ENCODE results near the gene NUP210L. TPM values are rescaled to one million over a fixed set of nuclear protein-coding genes. Genes with fewer than 3 reads are reported as not detected.

NUP210L gene
- polyA plus RNA-seq, result under 1 TPM in 1 of 2 donors, not detected in 1; 0.02 TPM

DNA sequence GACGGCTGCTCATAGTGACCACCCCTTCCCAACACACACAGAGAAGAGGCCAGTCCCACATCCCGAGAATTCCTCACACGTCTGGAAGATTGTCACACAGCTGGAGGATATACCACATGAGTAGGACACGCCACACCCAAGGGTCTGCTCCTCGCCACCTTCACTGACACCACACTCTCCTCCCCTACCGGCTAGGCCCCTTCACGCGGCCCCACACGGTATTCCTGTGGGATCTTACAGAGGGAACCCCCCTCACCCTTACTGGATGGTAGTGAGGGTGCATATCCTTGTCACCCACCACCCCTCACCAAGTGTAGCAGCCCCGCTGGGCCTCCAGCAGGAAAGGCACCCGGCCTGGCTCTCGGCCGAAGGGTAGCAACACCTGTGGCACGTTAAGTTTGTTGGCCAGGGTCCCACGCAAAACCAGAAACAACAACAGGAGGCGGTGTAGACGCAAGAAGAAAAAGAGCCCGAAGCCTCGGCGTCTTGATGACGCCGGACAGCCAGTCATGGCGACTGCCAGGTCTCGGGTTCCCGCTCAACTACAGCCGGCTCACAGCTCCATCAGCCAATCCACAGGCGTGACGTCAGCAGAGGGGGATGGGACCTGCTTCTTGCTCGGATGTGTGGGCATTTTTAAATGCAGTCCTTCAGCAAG lies at the start of gene NUP210L:
TSS of gene NUP210L (minus strand) at position 540 of the 658 bp plus-strand sequence.
- Histone ChIP-seq H3K27ac (ENCODE audit: low read depth in 2 of 2, low read length in 1 of 2) (peak within 1 kb of the TSS; percentile 2 to 62), H3K36me3 (ENCODE audit: control insufficient read depth in 2 of 2, insufficient read depth in 2 of 2, low read length in 1 of 2) (peaks cover 3 to 5% of the 10 kb centered on the region in 2 donors), H3K9me3 (ENCODE audit: control insufficient read depth in 2 of 2, insufficient read depth in 1 of 2, low read depth in 1 of 2, low read length in 1 of 2) (no peaks in the 10 kb centered on the region), H3K4me1 (ENCODE audit: control insufficient read depth in 2 of 2, insufficient read depth in 2 of 2, low read length in 1 of 2) (no peaks in the 10 kb centered on the region), H3K4me3 (ENCODE audit: low read depth in 1 of 2, low read length in 2 of 2) (no peak within 1 kb of the TSS), H3K27me3 (ENCODE audit: control insufficient read depth in 1 of 2, insufficient read depth in 2 of 2, low read length in 2 of 2) (no peaks in the 10 kb centered on the region)
- WGBS, 2 donors, result 80 to 86% methylated on average over 29 of the region's 29 CpGs

DNA sequence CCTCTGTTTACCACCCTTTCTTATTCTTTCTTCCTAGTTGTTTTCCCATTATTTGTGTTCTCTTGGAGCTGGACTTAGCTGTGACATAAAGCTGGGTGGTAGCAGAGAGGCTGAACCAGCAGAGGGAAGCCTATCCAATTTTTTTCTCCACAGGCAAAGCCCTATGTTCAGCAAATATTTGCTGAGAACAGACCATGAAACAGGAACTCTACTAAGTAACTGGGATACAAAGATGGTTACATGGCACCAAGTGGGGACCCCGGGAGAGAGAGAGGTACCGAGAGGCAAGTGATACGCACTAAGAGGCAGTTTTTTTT lies 44.6 kb upstream of the NUP210L start:
- H3K4me3 ChIP-seq (ENCODE audit: low read depth in 1 of 2, low read length in 2 of 2), result no peak overlapping the region
- no peaks in the 10 kb centered on the region for H3K27me3 ChIP-seq (ENCODE audit: control insufficient read depth in 1 of 2, insufficient read depth in 2 of 2, low read length in 2 of 2)
- no peak overlapping the region for H3K27ac ChIP-seq (ENCODE audit: low read depth in 2 of 2, low read length in 1 of 2)
- no peaks in the 10 kb centered on the region for H3K36me3 ChIP-seq (ENCODE audit: control insufficient read depth in 2 of 2, insufficient read depth in 2 of 2, low read length in 1 of 2)
- no peaks in the 10 kb centered on the region for H3K4me1 ChIP-seq (ENCODE audit: control insufficient read depth in 2 of 2, insufficient read depth in 2 of 2, low read length in 1 of 2)
- 86 to 91% methylated on average over 3 of the region's 3 CpGs for WGBS, 2 donors
- no peaks in the 10 kb centered on the region for H3K9me3 ChIP-seq (ENCODE audit: control insufficient read depth in 2 of 2, insufficient read depth in 1 of 2, low read depth in 1 of 2, low read length in 1 of 2)

DNA sequence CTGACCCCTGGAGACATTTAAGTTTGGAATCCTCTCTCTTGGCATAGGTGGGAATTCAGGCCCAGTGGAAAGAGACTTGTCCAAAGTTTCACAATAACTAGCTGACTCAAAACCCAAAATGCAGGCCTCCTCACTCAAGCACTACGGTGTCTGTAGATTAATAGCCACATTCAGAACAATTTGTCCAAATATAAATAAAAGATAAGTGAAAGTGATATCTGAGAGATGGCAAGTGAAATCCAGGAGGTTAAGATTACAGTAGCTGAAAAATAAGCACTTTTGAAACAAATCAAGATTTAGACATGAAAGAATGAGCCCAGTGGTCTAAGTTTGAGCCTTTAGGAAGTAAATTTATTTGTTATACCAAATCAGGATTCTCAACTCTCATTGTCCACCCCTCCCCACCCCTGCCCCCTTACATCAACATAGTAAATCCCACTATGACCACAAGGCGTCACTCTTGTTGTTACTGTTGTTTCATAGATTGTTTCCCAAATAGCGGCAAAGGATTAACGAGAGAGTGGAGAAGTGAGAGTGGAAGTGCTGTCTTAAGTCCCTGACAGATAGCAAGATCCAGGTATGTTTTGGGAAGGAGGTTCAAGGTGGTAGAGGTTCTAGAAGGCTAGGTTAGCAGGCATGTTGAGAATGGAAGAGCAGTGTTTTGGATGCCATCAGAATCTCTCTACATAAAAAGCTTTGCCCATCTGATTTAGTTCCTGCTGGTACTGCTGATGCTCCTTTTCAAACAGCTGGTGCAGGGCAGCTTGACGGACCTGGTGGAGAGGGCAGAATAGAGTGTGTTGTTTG lies 44.1 kb upstream of the NUP210L start:
- Histone ChIP-seq H3K27me3 (ENCODE audit: control insufficient read depth in 1 of 2, insufficient read depth in 2 of 2, low read length in 2 of 2) (no peaks in the 10 kb centered on the region), H3K36me3 (ENCODE audit: control insufficient read depth in 2 of 2, insufficient read depth in 2 of 2, low read length in 1 of 2) (no peaks in the 10 kb centered on the region), H3K4me3 (ENCODE audit: low read depth in 1 of 2, low read length in 2 of 2) (no peak overlapping the region), H3K9me3 (ENCODE audit: control insufficient read depth in 2 of 2, insufficient read depth in 1 of 2, low read depth in 1 of 2, low read length in 1 of 2) (no peaks in the 10 kb centered on the region), H3K27ac (ENCODE audit: low read depth in 2 of 2, low read length in 1 of 2) (no peak overlapping the region), H3K4me1 (ENCODE audit: control insufficient read depth in 2 of 2, insufficient read depth in 2 of 2, low read length in 1 of 2) (no peaks in the 10 kb centered on the region)
- WGBS, 2 donors, result 4 to 8% methylated on average over 5 of the region's 5 CpGs

DNA sequence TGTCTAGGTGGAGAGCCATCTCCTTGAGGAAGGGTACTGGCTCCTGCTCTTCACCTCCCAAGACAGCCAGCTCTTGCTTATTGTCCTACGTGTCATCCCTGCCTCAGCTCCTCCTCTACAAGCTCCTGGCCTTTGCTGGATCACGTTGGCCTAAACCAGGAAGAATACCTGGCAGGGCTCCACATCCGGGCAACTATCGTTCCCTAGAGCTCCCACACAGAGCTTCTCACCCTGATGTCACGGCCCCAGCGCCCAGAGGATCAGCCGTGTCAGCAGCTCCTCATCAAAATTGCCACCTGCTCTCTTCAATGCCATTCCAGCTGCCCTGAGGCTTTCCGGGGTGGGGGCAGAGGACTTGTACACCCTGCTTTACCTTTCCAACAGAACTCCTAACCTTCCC lies 38.9 kb upstream of the NUP210L start:
- Histone ChIP-seq H3K9me3 (ENCODE audit: control insufficient read depth in 2 of 2, insufficient read depth in 1 of 2, low read depth in 1 of 2, low read length in 1 of 2) (no peaks in the 10 kb centered on the region), H3K4me3 (ENCODE audit: low read depth in 1 of 2, low read length in 2 of 2) (no peak overlapping the region), H3K4me1 (ENCODE audit: control insufficient read depth in 2 of 2, insufficient read depth in 2 of 2, low read length in 1 of 2) (no peaks in the 10 kb centered on the region), H3K27me3 (ENCODE audit: control insufficient read depth in 1 of 2, insufficient read depth in 2 of 2, low read length in 2 of 2) (no peaks in the 10 kb centered on the region), H3K36me3 (ENCODE audit: control insufficient read depth in 2 of 2, insufficient read depth in 2 of 2, low read length in 1 of 2) (no peaks in the 10 kb centered on the region), H3K27ac (ENCODE audit: low read depth in 2 of 2, low read length in 1 of 2) (no peak overlapping the region)
- WGBS, 2 donors, result 45 to 48% methylated on average over 8 of the region's 8 CpGs

- Histone ChIP-seq H3K9me3 (ENCODE audit: control insufficient read depth in 2 of 2, insufficient read depth in 1 of 2, low read depth in 1 of 2, low read length in 1 of 2) (no peaks in the 10 kb centered on the region), H3K27ac (ENCODE audit: low read depth in 2 of 2, low read length in 1 of 2) (no peak overlapping the region), H3K4me3 (ENCODE audit: low read depth in 1 of 2, low read length in 2 of 2) (no peak overlapping the region), H3K36me3 (ENCODE audit: control insufficient read depth in 2 of 2, insufficient read depth in 2 of 2, low read length in 1 of 2) (no peaks in the 10 kb centered on the region), H3K27me3 (ENCODE audit: control insufficient read depth in 1 of 2, insufficient read depth in 2 of 2, low read length in 2 of 2) (no peaks in the 10 kb centered on the region), H3K4me1 (ENCODE audit: control insufficient read depth in 2 of 2, insufficient read depth in 2 of 2, low read length in 1 of 2) (no peaks in the 10 kb centered on the region)
- 42 to 63% methylated on average over 3 of the region's 3 CpGs for WGBS, 2 donors
Observed at GRCh38 chr1:154192476-154192875, 37.6 kb upstream of the NUP210L start.

DNA sequence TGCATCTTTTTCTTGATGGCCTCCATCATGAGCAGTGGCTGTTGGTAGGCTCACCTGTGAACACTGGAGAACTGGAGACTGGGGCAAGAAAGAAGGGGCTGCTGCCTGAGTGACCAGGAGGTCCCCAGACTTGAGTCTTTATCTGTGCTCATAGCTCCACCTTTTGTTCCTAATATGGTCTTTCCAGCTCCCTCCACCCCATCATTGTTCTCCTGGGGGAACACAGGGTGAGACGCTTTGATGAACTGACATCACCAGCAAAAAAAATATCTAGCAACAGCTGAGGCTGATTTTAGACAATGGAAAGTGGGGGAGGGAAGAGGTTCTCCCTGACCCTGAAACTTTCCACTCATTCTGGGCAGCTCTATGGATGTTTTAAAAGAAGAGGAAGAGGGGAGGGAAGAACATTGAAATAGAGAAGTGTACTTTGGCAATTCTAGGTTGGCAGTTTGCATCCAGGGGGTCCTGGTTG lies 37.2 kb upstream of the NUP210L start, which contains the start of gene TPM3:
TSS of gene TPM3 (minus strand) at position 111 of the 472 bp plus-strand sequence. CDS start at position 29, 82 bp downstream.
- WGBS, 2 donors, result 19 to 22% methylated on average over 1 of the region's 1 CpG
- H3K36me3 ChIP-seq (ENCODE audit: control insufficient read depth in 2 of 2, insufficient read depth in 2 of 2, low read length in 1 of 2), result no peaks in the 10 kb centered on the region
- H3K4me1 ChIP-seq (ENCODE audit: control insufficient read depth in 2 of 2, insufficient read depth in 2 of 2, low read length in 1 of 2), result no peaks in the 10 kb centered on the region
- no peak within 1 kb of the TSS for H3K4me3 ChIP-seq (ENCODE audit: low read depth in 1 of 2, low read length in 2 of 2)
- no peaks in the 10 kb centered on the region for H3K9me3 ChIP-seq (ENCODE audit: control insufficient read depth in 2 of 2, insufficient read depth in 1 of 2, low read depth in 1 of 2, low read length in 1 of 2)
- H3K27me3 ChIP-seq (ENCODE audit: control insufficient read depth in 1 of 2, insufficient read depth in 2 of 2, low read length in 2 of 2), result no peaks in the 10 kb centered on the region
- no peak within 1 kb of the TSS for H3K27ac ChIP-seq (ENCODE audit: low read depth in 2 of 2, low read length in 1 of 2)

- Histone ChIP-seq H3K27ac (ENCODE audit: low read depth in 2 of 2, low read length in 1 of 2) (no peak overlapping the region), H3K36me3 (ENCODE audit: control insufficient read depth in 2 of 2, insufficient read depth in 2 of 2, low read length in 1 of 2) (no peaks in the 10 kb centered on the region), H3K27me3 (ENCODE audit: control insufficient read depth in 1 of 2, insufficient read depth in 2 of 2, low read length in 2 of 2) (no peaks in the 10 kb centered on the region), H3K4me1 (ENCODE audit: control insufficient read depth in 2 of 2, insufficient read depth in 2 of 2, low read length in 1 of 2) (no peaks in the 10 kb centered on the region), H3K4me3 (ENCODE audit: low read depth in 1 of 2, low read length in 2 of 2) (no peak overlapping the region), H3K9me3 (ENCODE audit: control insufficient read depth in 2 of 2, insufficient read depth in 1 of 2, low read depth in 1 of 2, low read length in 1 of 2) (no peaks in the 10 kb centered on the region)
- 25 to 28% methylated on average over 1 of the region's 1 CpG for WGBS, 2 donors
Observed at GRCh38 chr1:154190550-154190949, 35.7 kb upstream of the NUP210L start.

- Histone ChIP-seq H3K4me1 (ENCODE audit: control insufficient read depth in 2 of 2, insufficient read depth in 2 of 2, low read length in 1 of 2) (no peaks in the 10 kb centered on the region), H3K36me3 (ENCODE audit: control insufficient read depth in 2 of 2, insufficient read depth in 2 of 2, low read length in 1 of 2) (no peaks in the 10 kb centered on the region), H3K27me3 (ENCODE audit: control insufficient read depth in 1 of 2, insufficient read depth in 2 of 2, low read length in 2 of 2) (no peaks in the 10 kb centered on the region), H3K27ac (ENCODE audit: low read depth in 2 of 2, low read length in 1 of 2) (no peak overlapping the region), H3K9me3 (ENCODE audit: control insufficient read depth in 2 of 2, insufficient read depth in 1 of 2, low read depth in 1 of 2, low read length in 1 of 2) (no peaks in the 10 kb centered on the region), H3K4me3 (ENCODE audit: low read depth in 1 of 2, low read length in 2 of 2) (no peak overlapping the region)
- WGBS, 2 donors, result 18 to 36% methylated on average over 2 of the region's 2 CpGs
Observed at GRCh38 chr1:154186852-154187501, 32.1 kb upstream of the NUP210L start.

- Histone ChIP-seq H3K9me3 (ENCODE audit: control insufficient read depth in 2 of 2, insufficient read depth in 1 of 2, low read depth in 1 of 2, low read length in 1 of 2) (no peaks in the 10 kb centered on the region), H3K27ac (ENCODE audit: low read depth in 2 of 2, low read length in 1 of 2) (no peak overlapping the region), H3K4me1 (ENCODE audit: control insufficient read depth in 2 of 2, insufficient read depth in 2 of 2, low read length in 1 of 2) (no peaks in the 10 kb centered on the region), H3K36me3 (ENCODE audit: control insufficient read depth in 2 of 2, insufficient read depth in 2 of 2, low read length in 1 of 2) (no peaks in the 10 kb centered on the region), H3K4me3 (ENCODE audit: low read depth in 1 of 2, low read length in 2 of 2) (no peak overlapping the region), H3K27me3 (ENCODE audit: control insufficient read depth in 1 of 2, insufficient read depth in 2 of 2, low read length in 2 of 2) (no peaks in the 10 kb centered on the region)
- 44 to 46% methylated on average over 1 of the region's 1 CpG for WGBS, 2 donors
Observed at GRCh38 chr1:154186177-154186576, 31.3 kb upstream of the NUP210L start.
